ENCODE measurements around the gene CNIH3.

DNA sequence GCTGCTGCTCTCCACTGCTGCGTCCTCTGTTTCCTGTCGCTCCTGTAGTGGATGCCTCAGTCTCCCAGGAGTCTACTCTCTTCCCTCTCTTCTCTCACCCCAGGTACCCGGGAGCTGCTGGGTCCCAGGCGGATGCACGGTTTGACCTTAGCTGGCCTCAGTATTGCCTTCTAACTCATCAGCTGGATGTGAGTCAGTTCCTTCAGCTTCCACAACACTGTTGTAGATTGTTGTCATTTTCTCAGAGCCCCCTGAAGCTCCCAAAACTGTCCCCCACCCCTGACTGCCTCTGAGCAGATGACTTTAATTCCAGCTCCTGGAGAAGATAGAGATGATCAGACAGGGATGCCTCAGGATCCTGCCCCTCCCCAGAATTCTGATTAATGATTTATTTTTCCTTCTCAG is 7.2 kb downstream of the CNIH3 start:
- no peak for TF ChIP-seq POLR2A (IDR thresholded peaks at IDR 0.05; ENCODE audit: extremely low read depth, insufficient read length)
- TF ChIP-seq, protein P1, sequence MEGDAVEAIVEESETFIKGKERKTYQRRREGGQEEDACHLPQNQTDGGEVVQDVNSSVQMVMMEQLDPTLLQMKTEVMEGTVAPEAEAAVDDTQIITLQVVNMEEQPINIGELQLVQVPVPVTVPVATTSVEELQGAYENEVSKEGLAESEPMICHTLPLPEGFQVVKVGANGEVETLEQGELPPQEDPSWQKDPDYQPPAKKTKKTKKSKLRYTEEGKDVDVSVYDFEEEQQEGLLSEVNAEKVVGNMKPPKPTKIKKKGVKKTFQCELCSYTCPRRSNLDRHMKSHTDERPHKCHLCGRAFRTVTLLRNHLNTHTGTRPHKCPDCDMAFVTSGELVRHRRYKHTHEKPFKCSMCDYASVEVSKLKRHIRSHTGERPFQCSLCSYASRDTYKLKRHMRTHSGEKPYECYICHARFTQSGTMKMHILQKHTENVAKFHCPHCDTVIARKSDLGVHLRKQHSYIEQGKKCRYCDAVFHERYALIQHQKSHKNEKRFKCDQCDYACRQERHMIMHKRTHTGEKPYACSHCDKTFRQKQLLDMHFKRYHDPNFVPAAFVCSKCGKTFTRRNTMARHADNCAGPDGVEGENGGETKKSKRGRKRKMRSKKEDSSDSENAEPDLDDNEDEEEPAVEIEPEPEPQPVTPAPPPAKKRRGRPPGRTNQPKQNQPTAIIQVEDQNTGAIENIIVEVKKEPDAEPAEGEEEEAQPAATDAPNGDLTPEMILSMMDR (IDR thresholded peaks at IDR 0.05; ENCODE audit: low read depth, low read length): no peak
